ENCODE data around the gene CXXC4. TPM values are rescaled to one million over a fixed set of nuclear protein-coding genes. Genes with fewer than 3 reads are reported as not detected.

The CXXC4 gene
- total and polyA plus RNA-seq, 2 experiments from 2014 or later = 1.6 to 3.0 TPM

DNA sequence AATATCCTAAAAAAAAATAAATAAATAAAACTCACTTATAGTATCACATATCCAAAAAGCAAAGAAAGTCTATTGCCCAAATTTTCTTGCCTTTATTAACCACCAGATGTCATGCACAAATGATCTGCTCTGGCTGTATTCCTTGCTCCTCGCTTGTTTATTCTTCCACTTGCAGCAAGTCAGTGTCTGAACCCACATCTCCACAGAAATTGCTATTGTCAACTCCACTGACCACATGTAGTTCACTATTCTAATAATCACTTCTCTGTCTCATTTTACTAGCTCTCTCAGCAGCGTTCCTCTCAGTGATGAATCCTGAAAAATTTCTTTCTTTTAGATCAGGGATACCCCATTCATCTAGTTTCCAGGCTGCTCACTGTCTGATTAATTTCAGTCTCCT is 29.3 kb upstream of the CXXC4 start:
- no peak overlapping the region for H3K4me3 ChIP-seq
- Mint-ChIP-seq H3K4me1 (no peaks in the 10 kb centered on the region), H3K9me3 (no peaks in the 10 kb centered on the region), H3K27me3 (ENCODE audit: insufficient read depth, low read depth, poor library complexity) (no peaks in the 10 kb centered on the region), H3K4me3 (no peak overlapping the region), H3K36me3 (ENCODE audit: low read depth) (no peaks in the 10 kb centered on the region), H3K27ac (no peak overlapping the region)
- TF ChIP-seq STAT1 (IDR thresholded peaks at IDR 0.05; ENCODE audit: unreplicated experiment) (no peak), CTCF (conservative IDR thresholded peaks at IDR 0.05; ENCODE audit: low read depth in 2 of 2) (no peak), CREB1 (CRISPR knock-in tag; IDR thresholded peaks at IDR 0.05; ENCODE audit: low read depth) (no peak), ZNF114 (CRISPR knock-in tag; IDR thresholded peaks at IDR 0.05) (no peak), POLR2AphosphoS5 (IDR thresholded peaks at IDR 0.05; ENCODE audit: low read depth) (no peak), ZNF462 (CRISPR knock-in tag; IDR thresholded peaks at IDR 0.05) (no peak), REST (IDR thresholded peaks at IDR 0.05; ENCODE audit: unreplicated experiment) (no peak), JUNB (IDR thresholded peaks at IDR 0.05; ENCODE audit: unreplicated experiment) (no peak), ETS1 (IDR thresholded peaks at IDR 0.05) (no peak), NANOG (IDR thresholded peaks at IDR 0.05; ENCODE audit: borderline replicate concordance) (no peak), EZH2 (IDR thresholded peaks at IDR 0.05; ENCODE audit: low read depth, unreplicated experiment) (no peak), EZH2phosphoT487 (IDR thresholded peaks at IDR 0.05; ENCODE audit: unreplicated experiment) (no peak)
- H2AFZ ChIP-seq = no peak overlapping the region
- H3K27me3 ChIP-seq (ENCODE audit: insufficient read depth) = no peaks in the 10 kb centered on the region
- DNase-seq (ENCODE audit: low spot score) (no peak), ATAC-seq (no peak)
- no peaks in the 10 kb centered on the region for H3F3A ChIP-seq (replicated peaks; ENCODE audit: low read depth)
- H3K4me2 ChIP-seq = no peak overlapping the region
- H4K20me1 ChIP-seq (replicated peaks; ENCODE audit: insufficient read depth) = no peaks in the 10 kb centered on the region
- no peaks in the 10 kb centered on the region for H3K4me1 ChIP-seq (ENCODE audit: insufficient read depth)
- H3K36me3 ChIP-seq (ENCODE audit: insufficient read depth) = no peaks in the 10 kb centered on the region
- H3K9me2 ChIP-seq (ENCODE audit: insufficient read depth) = 0 out of 2 replicates have a peak, but pooled peaks cover 4% of the 10 kb centered on the region
- no peak overlapping the region for H3K27ac ChIP-seq (ENCODE audit: low read depth)
- no peaks in the 10 kb centered on the region for H3K79me2 ChIP-seq (replicated peaks; ENCODE audit: insufficient read depth)
